Ramos (cell line): ENCODE data around the gene CD79A.

Source experiments
- in situ Hi-C: fragments of 300-500 bp; cut with MboI; formaldehyde crosslinking; loops from one replicate; pipeline ENCODE4 v1.14.3; 2022; ENCODE audit warnings: low sequenced_read_pairs; ENCODE audit not compliant: unreplicated experiment

The CD79A gene

DNA sequence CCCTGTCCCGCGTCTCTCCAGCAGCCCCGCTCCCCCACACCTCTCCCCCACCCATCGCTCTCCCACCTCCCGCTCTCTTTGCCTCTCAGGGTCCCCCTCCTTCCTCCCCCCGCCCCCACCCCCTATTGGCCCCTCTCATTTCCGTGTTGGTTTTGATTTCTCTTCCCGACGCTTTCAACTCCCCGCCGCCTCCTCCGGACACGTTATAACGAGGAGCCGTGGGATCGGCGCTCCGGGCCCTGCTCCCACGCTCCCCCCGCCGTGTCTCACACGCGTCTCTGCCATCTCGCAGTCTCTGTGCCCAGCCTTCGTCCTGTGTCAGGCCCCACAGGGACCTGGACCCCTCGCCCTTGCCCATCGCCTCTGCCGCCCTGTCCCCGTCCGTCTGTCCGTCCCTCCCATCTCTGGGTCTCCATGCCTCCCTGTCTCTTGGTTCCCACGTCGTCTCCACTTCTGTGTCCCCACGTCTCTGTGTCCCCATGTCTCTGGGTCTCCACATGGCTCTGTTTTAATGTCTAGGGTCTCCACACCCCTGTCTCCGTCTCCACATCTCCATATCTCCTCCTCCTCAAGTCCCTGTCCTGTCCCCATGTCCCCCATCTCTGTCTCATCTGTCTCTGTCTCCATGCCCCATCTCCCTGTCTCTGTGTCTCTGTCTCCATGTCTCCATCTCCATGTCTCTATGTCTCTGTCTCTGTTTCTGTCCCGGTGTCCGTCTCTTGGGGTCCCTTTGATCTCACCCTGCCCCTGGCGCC lies 38.1 kb downstream of the CD79A start:
- in situ Hi-C loops = no loop called here

DNA sequence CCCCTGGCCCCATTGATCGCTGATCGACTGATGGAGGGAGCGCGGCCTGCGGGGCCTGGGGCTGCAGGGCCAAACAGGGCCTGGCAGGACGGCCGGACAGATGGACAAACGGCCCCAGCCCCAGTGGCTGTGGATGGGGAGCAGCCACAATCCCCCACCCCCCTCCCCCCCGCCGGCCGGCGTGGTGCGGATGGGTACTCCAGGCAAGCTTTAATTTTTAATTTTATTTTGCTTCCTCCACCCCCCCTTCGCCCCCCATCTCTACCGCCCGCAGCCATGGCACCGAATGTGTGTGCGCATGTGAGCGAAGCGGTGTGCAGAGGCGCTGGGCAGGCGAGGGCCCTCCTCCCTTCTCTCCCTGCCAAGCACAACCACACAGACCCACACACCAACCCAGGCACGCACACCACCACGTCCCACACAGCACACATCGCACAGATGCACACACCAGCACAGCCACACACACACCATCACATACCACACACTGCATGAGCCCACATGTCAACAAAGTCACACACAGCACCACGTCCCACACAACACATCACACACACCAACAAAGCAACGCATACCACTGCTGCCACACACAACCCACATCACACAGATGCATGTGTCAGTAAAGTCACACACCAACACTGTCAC lies 38.8 kb downstream of the CD79A start:
- in situ Hi-C loops = no loop called here

DNA sequence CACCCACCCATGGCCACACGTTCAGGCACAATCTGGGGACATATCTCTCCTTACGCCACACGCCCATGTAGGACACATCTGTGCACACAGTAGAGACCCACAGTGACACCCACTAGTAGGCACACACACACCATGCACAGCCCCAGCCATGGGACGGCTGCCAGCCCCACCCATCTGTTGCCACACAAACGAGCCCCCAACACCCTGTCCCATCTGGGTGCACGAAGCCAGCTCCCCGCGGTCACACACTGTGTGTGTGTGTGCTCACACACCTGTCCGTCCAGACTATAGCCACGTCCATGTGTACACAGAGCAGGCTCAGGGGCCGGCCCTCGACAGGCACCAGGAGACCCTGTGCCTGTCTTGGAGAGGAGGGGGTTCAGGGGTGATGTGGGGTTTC lies 40.6 kb downstream of the CD79A start:
- in situ Hi-C loops = no loop called here

DNA sequence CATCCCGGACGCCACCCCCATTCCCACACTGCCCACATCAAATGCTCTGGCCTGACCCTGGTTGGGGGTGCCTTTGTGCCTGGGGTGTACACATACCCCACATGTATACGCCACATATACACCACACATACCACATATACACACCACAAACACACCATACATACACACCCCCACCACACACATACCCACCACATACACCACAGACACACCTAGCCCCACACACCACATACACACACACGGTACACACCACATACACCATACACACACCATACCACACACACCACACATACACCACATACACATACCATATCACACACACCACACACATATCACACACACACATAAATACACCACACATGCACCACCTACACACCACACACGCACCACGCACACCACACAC lies 41.0 kb downstream of the CD79A start:
- in situ Hi-C loops = no loop called here

DNA sequence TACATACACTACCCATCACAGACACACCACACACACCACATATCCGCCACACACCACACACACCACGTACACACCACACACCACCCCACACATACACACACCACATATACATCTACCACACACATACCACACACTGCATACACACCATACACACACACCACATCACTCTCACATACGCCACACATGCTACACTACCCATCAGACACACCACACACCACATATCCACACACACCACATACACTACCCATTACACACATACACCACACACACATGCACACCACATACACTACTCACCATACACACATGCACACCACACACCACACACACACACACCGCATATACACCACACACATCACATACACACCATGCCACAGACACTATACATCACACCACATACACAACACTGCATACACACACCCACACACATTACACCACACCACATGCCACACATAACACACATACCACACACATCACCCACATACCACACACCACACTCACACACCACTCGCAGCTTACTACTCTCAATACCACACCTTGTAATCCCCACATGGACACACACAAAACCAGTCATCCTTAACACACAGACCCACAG lies 41.7 kb downstream of the CD79A start:
- in situ Hi-C loops = no loop called here

DNA sequence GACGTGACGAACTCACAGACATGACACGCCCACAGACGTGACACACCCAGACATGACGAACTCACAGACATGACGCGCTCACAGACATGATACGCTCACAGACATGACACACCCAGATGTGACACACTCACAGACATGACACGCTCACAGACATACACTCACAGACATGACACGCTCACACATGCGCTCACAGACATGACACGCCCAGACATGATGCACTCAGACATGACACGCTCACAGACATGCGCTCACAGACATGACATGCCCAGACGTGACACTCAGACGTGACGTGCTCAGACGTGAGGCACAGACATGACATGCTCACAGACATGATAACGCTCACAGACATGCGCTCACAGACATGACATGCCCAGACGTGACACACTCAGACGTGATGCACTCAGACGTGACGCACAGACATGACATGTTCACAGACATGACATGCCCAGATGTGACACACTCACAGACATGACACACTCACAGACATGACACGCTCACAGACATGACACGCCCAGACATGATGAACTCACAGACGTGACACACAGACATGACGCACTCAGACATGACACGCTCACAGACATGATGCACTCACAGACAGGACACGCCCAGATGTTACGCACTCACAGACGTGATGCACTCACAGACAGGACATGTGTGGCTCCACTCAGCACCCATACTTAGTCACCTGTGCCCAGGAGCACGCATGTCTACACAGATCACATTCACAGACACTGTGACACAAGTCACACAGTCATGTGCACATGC lies 43.1 kb downstream of the CD79A start:
- in situ Hi-C loops = no loop called here

DNA sequence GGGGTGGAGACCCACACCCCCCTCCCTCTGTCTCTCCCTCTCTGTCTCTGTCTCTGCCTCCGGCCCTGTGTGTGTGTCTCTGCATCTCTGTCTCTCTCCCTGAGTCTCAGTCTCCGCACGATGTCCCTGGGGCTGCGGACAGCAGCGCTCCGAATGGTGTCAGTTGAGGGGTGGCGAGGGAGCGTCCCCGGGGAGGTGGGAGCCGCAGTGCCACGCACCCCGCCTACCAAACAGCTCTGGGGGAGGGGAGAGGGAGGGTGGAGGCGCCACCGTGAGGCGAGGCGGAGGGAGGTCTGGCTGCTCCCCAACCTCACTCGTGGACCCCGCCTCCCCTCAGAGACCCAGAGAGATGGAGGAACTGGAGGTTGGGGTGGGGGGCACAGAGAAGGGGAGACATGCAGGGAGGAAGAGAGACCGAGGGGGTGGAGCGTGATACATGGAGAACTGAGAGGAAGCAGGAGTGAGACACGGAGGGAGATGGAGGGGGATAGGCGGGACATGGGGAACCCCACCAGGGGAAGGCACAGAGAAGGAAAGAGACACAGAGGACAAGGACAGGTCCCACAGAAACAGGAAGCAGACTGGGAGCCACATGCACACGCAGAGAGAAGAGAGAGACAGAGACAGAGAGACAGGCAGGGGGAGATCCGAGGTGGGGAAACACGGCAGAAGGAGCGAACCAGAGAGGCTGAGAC lies 44.0 kb downstream of the CD79A start:
- in situ Hi-C loops = no loop called here

DNA sequence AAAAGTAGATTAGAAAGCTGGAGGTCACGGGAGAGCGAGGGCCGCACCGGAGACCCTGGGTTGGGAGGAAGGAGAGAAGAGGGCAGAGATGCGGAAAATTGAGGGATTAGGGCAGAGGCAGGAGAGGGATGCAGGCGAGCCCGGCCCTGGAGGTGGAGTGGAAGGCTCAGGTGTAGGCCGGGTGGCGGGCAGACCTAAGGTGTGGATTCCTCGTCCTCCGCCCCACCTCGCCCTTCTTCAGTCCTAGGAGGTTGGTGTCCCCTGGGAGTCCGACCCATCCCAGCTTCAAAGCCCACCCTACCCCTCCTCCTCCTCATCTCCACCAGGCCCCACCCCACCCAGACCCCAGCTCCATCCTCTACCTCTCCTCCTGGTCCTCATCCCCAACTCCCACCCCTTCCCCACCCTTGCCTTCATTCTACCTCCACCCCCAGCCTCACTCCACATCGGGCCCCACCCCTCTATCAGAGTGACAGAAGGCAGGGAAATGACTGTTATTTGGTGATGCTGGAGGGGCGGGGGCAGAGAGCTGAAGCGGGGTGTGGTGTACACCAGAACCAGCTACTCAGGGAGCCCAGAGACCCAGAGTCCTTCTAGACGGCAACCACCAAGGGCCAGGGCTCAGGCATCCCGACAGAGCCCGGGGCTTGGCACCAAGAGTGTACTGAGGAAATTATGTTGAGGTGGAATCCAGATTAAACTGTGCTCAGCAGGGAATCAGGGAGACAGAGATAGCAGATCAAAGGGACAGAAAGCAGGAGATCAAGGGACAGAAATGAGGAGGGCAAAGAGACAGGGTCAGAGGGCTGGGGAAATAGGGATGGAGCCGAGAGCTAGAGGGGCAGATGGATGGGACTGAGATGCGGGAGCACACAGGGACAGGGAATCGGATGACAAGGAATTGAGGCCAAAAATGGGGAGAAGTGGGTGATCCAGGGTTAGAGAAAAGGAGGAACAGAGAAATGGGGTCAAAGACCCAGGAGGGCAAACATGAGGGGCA lies 44.8 kb downstream of the CD79A start:
- in situ Hi-C loops = no loop called here

DNA sequence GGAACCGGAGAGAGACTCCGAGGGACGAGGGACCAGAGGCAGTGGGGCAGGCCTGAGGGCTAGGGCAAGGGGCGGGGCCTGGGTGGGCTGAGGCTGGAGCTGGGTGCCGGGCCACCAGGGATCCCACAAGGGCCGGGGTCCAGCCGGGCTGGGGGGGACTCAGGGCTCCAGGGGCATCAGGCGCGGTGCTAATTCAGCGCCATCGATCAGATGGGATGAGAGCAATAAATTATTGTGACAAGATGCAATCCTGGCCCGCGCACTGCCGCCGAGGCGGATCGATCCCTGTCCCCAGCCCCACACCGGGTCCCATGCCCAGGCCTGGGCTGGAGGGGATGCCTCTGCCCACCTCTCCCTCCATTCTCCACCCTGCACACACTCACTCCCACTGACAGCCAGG lies 45.5 kb downstream of the CD79A start:
- in situ Hi-C loops = no loop called here

DNA sequence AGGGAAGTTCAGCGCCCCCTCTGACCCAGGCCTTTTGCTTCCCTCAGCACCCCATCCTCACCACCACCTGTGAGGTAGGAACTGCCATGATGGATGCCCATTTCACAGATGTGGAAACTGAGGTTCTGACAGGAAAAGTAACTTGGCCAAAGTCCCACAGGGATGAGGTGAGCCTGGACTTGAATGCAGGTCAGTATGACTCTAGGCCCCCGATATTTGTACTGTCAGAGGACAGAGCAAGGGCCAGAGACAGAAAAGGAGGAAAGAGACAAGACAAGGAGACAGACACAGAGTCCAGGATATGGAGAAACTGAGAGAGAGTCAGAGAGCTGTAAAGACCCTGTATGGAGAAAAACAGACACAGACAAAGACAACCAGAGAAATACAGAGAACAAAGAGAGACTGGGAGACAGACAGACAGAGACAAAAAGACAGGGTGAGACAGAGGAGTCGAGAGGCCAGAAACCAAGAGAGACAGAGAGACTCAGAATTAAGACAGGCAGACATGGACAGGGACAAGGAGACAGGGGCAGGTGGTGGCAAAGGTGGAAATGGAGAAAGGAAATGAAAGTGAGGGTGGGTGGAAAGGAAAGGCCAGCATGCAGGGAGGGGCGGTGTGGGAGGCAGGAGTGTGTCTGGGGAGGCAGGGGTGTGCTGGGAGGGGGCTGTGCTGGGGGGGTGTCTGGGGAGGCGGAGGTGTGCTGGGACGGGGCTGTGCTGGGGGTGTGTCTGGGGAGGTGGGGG lies 46.1 kb downstream of the CD79A start:
- in situ Hi-C loops = no loop called here

DNA sequence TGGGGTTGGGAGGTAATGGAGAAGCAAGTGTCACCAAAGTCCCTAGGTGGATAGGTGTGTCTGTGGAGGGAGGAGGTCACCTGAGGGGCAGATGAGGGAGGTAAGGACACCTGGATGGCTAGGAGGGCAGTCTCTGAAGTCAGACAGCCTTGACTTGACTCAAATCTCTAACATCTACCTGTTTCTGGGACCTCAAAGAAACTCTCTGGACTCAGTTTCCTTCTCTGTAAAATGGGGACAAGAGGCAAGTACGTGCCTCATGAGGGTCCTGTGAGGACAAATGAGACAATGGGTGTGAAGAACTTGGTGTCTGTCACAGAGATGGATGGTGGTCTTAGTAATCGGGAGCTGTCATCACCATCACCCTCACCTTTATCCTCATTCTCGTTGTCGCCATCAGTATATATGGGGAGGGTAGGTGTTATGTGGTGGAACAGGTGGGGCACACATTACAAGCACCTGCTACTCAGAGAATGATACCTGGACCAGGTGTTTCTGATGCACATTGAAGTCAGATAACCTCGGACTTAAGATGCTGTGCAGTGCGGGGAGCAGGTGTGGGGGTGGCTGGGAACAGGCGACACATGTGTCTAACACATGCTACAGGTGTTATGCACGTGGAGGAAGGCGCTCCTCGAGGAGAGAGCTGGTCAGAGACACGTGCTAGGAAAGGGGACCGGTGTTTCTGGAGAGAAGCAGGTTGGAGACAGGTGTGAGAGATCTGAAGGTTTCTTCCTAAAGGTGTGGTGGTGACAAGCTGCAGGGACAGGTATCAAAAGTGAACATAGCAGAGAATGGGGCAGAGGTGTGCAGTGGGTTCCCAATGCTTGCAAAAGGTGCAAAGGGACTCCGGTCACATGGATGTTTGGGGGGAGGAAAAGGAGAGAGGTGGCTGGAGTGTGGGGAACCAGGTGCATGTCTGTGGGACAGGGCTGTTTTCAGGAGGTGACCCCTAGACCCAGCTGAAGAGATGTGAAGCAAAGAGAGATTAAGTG lies 47.4 kb downstream of the CD79A start:
- in situ Hi-C loops = no loop called here

DNA sequence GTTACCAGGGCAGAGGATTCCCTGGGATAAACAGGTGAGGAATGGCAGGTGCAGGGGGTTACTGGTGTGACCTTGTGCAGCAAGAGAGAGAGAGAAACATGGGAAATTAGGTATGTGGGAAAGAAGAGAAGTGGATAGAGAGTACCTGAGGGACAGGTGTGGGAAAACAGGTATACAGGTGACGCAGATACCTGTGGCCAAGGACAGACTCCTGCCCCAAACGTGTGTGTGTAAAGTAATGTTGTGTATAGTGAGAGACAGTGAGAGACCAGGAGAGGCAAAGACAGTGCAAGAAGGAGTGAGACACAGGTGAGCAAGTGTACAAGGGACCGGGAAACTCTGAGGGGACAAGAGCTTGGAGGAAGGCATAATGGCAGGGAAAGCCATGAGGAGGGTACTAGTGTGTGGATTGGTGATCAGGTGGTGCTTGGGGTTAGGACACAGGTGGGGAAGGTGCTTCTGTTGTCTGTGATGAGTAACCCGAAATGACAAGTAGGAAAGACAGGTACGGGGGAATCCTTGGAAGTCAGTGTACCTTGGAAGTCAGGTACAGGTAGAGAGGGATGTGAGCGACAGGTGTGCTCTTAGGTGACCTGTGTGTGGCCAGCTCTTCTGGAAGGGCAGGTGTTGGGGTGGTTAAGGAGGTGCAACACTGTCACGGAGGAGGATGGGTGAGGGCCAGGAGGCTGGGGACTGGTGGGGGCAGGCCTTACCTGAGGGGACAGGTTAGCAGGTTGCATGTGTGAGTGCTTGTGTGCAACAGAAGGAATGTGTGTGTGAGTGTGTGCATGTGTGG lies 48.3 kb downstream of the CD79A start:
- in situ Hi-C loops = no loop called here

DNA sequence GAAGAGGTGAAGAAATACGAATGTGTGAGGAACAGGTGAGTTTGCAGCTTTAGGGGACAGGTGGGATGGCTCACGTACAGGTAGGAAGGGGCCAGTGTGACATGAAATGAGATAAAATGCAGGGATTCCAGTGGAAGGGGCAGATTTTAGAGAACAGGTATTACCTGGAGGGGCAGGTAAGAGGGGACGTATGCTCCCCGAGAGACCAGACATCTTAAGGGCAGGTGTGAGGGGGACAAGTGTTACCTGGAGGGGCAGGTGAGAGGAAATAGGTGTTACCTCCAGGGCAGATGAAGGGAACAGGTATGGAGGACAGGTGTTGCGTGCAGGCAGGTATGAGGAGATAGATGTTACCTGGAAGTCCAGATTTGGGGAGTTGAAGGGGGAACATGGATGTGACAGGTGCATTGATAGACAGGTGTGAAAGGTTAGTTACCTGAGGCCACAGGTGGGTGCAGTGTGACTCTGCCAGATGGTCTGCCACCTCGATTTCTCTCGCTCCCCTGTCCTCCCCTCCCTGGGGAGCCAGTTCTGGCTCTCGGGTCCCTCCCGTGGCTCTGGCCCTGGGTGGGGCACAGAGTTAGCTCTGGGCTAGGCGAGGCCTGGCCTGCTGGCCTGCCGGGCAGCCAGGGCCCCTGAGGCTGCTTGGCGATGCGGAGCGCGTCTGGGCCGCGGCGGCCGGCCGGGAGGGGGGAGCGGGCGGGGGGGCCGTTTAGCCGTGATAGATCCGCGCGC lies 49.1 kb downstream of the CD79A start:
- in situ Hi-C loops = no loop called here

DNA sequence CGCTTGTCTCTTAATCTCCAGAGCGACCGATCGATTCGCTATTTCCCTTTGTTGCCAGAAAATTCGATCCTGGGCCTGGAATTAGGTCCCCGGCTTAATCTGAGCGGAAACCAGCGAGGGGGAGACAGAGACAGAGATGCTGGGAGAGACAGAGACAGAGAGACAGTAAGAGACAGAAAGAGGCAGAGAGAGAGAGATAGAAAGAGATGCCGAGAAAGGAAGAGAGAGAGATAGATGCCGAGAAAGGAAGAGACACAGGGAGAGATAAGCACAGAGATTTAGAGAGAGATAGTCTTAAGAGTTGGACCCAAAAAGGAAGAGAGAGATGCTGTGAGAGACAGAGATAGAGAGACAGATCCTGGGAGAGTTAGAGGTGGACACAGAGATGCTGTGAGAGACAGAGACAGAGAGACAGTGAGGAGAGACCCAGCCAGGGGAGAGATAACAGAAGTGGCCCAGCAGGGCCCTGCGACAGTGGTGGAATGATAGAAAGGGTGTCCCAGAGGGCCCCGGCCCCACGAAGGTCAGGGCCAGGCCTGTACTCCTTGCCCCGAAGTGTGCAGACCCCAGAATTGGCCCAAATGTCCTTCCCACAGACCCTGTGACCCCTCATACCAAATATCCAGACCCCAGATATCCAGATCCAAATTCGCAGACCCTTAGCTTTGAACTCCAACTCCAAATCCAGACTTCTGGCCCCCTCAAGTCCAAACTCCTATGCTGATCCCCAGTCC lies 49.9 kb downstream of the CD79A start:
- in situ Hi-C loops = no loop called here

DNA sequence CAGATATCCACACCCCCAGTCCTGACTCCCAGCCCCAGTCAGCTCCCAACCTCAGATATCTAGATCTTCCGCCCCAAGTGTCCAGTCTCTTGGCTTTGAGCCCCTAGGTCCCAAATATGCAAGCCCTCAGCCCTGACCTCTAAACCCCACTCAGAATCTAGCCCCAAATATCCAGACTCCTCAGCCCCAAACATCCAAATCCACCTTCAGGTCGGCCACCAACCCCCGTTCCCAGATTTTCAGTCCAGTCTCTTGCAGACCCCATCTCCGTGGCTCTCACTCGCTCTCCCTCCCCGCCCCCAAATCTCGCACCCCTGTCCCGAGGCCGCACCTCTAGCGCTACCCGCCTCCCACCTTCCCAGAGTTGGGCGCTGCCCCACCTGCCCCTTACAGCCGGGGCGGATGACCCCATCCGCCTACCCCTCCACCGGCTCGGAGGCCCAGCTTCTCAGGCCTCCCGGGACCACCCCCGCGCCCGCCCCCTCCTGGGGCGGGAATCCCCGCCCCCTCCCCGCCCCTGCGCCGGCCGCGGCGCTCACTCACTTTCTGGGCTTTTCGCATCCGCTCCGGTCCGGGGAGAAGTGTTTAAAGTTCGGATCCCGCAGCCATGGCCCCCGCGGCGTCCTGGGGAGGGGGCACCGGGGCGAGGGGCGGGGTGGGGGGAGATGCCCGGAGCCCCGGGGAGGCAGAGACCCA lies 50.6 kb downstream of the CD79A start:
- in situ Hi-C loops = no loop called here
